HPDE6-E6E7 (cell line): ENCODE data around the gene AMN.

ENCODE experiments used
- DNase-seq: peaks from one replicate; pipeline ENCODE4 v3.0.0; 2011; ENCODE audit warnings: missing footprints; ENCODE audit errors: extremely low spot score

Gene AMN

DNA sequence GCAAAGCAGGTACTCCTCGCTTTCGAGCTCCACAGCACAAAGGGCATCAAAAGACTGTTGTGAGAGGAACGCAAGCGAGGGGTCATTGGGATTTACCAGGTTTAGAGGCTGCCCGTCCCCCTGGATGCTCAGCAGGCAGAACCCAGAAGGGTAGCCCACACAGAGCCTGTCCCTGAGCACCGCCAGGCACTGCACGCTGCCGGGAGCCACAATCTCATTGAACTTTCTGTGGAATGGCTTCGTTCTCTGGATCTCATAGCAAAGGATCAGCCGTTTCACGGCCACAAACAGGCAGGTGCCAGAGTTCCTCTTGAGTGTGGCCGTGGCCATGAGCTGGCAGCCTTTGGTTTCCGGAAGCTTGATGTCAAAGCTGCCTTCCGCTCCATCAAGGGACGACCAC, 21.5 kb downstream of the AMN start:
- no peak for DNase-seq

DNA sequence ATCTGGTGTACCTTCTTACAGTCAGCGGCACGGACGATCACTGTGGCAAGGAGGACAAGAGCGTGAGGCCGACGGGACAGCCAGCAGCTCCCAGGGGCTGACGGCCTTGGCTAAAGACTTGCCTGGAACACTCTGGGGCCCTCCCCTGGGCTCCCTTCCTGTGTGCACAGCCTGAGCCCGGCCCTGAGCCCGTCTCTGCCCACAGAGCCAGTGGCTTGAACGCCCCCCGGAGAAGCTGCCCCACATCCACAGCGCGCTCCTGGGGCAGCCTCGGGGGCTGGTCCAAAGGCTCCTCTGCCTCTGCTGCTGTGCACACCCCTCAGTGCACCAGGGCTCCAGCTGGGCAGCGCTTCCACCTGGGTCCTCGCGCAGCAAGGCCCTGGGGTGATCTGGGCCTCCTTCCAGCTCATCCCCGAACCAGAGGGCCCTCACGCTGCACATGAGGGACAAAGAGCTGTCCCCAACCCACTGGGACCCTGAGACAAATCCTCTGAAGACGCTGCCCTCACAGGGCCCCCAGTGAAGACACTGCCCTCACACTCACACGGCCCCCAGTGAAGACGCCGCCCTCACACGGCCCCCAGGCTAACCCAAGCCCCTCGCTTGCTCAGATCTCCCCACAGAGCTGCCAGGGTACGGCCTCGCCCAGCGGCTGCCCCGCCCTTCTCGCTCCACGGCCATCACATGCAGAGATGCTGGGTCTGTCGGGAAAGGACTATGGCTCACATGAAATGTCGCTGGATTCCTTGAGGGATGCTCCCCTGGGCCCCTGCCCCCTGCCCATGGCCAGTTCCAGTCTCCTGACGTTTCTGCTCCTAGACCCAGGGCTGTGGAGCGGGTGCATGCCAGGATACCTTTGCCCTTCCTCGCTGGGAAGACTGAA, 22.2 kb downstream of the AMN start:
- DNase-seq = no peak

DNA sequence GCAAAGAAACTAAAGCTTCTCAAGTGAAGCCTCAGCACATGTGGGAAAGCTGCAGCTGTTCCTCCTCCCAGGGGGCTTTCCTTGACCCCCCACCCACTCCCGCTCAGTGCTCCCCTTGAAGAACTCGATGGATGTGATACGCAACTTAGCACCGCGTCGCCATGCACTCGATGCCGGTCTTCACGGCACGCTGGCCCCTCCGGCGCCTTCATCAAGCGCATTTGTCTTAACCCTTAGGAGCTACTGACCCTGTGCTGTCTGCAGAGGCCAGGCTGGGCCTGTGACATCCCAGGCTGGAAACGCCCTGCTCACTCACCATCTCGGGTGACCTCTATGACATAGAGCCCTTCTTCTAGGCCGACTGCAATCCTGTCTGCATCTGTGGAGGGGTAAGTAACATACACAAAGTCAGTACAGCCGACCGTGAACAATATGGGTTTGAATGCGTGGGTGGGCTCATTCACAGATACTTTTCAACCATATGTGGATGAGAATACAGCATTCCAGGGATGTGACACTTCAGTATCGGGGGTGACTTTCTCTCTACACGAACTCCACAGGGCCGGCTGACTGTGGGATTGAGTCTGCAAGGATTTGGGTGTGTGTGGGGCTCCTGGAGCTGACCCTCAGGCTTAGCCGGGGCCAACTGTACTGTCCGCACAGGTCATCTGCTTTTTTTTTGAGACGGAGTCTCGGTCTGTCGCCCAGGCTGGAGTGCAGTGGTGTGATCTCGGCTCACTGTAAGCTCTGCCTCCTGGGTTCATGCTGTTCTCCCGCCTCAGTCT, 23.1 kb downstream of the AMN start:
- DNase-seq = no peak

DNA sequence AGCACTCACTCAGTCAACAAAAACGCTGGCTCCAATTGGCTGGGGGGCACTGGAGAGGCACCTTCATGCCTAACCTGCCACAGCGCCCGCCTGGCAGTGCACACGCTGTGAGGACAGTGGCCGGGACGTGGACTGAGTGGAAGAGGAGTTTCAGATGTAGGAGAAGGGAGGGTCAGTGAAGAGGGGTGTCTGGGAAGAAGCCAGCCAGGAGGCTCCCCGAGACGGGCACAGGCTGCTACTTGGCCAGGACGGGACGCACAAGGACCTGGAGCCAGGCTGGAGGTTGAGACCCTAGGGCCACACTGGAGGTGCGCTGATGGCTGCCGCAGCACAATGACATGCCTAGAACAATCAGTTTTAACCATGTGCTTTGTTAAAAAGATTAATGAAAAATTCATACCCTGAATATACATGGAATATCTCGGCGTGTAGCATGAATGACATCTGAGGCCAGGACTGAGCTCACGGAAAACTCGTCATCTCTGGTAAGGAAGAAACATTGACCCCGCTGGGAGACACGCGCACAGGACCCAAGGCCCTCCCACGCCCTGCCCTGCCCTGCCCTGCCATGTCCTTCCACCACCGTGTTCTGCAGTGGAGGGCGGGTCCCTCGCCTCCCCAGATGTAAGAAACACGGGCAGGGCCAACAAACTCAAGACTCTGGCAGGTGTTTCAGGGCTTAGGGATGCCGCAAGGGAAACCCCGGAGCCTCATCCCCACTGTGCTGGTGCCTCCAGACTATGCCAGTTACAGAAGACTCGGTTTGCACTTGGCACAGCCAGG, 25.0 kb downstream of the AMN start:
- no peak for DNase-seq

DNA sequence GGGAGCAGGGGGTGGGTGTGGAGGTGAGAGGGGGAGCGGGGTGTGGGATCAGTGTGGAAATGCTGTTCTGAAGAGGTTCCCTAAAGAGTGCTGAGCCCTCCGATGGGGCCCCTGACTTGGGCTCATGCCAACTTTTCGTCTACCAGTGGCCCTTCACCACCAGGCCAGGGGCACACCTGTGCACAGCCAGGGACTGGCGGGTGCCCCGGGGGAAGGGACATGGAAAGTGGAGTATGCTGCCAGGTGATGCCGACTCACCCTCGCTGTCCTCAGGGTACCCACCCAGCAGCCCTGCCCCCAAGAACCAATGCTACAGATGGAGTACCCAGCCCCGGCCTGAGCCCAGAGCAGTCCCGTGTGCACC, 26.2 kb downstream of the AMN start:
- DNase-seq = no peak

DNA sequence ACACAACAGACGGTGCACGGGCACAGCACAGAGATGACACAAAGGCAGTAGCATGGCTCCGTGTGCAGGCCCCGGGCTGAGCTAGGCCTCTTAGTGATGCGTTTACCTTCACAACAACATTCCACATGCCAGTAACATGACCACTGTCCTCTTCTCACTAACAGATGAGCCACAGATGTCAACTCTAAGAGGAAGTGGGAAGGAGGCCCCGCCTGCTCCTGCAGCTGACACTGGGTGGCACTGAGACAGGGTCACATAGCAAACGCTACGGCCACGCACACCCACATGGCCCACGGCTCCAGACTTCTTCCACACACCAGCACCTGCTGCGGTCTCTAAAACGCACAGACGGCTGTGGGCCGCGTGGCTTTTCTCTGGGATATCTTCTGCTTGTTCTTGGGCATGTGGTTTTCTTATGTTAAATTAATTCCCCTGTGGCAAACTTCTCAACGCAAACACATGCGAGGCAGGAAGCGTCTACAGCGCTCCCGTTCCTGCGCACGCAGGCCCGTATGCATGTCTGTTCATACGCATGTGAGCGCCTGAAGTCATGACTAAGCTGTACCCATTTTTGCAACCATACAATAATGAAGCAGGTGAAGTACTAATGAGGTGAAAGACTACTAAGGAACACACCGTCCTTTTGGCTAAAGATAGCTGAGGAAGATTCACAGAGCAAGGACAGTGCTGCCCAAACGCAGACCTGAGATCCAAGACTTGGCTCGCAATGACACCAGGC, 26.8 kb downstream of the AMN start:
- DNase-seq = no peak

DNA sequence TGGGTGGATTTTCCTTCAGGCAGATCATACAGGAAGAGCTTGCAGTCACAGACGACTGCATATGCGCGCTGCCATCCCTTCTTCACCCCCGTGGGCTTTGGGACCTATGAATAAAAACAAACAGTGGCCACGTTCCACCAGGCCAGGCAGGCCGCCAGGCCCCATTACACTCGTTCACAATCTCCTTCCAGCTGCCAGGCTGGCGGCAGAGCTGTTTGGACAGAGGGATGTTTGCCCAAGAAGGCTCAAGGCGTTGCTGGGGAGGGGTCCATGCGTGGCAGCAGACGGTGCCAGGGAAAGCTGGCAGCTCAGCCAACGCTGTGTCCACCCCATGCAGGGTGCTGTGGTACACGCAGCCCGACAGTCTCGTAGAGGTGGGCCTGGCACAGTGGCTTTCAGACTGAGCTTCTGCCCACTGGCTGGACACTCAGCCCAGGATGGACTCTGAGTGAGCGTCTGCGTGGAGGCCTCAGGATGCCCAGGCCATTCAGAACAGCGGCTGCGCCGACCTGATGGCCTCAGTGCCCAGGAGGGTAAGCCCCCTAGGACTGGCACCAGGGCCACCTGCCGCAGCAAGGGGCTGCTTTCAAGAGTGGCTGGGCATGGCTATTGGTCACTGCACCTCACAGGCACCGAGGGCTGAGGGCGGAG, 27.5 kb downstream of the AMN start:
- no peak for DNase-seq

DNA sequence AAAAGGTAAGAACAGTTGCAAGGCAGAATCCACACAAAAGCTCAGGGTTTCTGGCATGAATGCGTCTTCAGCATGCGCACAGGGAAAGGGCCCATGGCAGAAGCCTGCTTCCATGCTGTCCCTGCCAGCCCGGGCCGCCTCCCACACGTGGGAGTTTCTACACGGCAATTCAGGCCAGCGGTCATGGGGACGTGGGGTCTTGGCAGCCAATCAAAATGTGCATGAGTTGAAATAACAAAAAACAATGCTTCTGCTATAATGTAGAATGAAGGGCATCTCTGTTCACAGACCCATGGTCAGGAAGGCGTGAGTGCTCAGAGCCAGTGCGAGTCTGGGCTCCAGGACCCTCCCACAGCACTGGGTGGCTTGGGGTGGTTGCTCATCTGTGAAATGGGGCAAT, 28.6 kb downstream of the AMN start:
- no peak for DNase-seq

DNA sequence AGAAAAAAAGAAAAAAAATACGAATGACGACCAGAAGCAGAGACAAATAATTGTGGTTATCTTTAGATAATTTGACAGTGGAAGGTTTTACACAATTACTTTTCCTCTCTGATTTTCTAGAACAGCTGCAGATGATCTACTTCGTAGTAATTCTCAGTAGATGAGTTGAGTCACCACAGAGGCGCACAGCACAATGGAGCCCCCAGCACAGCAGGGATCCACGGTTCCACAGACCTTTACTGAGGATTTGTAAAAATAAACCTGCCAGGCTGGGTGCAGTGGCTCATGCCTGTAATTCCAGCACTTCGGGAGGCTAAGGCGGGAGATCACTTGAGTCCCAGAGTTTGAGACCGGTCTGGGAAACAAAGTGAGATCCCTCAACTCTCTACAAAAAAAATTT, 29.3 kb downstream of the AMN start:
- no peak for DNase-seq

DNA sequence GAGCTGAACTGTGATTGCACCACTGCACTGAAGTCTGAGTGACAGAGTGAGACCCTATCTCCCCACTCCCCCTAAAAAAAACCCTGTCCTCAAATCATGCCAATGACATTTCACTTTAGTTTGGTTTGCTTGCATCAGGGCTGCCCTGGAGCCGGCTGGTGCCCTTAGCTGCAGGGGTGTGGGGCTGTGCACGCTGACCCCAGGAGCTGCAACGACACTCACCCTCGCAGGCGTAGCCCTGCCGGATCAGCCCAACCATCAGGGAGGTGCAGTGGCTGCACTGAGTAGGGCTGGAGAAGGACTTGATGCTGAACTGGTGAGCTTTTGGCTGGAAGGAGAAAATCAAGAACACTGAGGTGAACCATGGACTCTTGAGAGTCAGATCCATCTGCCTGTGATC, 29.8 kb downstream of the AMN start:
- no peak for DNase-seq

DNA sequence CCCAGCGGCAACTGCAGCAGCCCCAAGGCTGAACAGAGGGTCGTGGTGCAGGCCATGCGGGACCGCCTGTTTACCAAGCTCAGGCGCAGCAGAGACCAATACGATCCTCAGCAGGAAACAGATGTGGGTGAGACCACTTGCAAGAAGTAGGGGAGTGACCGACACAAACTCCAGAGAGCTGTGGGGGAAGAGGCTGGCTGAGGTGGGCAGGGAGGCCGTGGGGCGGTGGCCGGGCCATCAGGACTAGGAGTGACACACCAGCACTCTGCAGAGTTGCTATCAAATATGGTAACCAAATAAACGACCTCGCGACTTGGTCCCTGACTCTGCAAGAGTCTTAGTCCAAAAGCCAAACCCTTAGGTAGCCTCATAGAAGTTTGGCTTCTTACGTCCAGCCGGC, 30.6 kb downstream of the AMN start:
- no peak for DNase-seq

DNA sequence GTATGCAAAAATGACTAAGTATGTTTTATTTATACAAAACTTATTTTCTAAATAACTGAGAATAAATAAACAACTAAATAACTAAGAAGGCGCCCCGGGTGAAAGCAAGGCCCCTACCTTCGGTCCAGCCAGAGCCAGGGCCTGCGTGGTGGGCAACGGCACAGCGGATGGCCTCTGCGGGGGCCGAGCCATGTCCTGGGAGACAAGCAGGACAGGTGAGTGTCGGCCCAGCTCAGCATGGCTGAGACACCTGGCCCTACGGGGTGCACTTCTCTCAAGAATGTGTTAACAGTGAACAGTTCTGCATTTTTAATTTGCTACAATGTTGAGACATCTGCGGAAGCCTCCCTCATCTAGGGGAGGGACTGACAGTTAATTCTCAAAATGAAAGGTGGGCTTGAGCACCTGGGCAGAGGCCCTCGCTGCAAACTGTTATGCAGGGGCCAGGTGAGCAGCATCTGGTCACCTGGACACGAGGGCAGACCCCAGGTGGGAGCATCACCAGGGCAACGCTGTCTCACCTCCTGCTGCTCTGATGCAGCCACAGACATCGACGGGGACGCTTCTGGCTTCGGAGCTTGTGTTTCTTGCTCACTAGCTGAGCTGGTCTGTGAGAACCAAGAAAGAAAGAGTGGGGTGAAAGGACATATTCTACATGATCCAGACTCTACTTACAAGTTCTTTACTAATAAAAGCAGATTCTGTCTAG, 31.8 kb downstream of the AMN start:
- DNase-seq = no peak

DNA sequence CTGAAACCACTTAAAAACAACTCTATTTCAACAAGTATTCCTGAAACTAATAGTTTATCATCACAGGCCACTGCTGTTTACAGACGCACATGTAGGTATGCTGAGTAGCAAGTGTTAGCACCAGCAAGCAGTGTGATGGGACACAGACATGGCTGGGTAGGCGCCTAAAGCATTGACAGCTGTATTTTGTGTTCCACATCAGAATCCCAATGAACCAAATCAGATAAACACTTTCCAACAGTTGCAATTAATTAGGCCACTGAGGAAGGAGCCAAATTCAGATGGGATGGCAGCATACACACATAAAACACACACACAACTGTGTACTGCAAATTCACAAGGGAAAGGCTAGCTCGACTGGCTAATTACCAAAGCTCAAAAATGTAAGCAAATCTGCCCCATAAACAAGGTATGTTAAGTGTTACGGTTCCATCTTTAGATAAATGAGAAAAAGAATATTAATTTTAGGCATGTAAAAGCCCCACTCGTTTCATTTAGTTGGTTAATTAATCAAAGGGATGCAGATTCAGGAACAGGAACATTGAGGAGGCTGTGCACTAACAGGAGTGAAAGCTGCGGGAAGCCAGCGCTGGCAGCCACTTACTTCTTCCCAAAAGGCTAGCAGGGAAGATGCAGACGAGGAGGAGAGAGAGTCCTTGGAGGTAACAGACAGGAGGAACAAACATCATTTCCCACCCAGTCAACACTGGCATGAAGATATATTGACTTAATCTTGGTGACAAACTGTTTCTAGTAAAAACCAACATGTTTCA, 33.4 kb downstream of the AMN start:
- no peak for DNase-seq

DNA sequence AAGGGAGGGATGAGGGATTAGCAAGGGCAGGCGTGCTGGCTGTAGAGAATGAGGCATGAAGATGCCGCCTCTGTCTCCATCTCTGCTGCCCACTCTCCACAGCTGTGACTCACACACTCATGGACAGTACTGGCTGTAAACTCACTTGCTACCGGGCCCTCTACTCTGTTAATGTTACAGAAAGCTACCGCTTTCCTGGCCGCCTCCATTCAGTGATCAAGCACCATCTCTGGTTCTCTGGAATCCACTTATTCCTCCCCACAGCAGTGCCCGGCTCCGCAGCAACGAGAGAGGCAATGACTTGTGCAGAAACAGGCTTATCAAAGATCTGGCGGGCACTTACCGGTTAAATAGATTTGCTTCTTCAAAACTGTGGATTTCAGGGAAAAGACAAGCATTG, 34.8 kb downstream of the AMN start:
- no peak for DNase-seq

DNA sequence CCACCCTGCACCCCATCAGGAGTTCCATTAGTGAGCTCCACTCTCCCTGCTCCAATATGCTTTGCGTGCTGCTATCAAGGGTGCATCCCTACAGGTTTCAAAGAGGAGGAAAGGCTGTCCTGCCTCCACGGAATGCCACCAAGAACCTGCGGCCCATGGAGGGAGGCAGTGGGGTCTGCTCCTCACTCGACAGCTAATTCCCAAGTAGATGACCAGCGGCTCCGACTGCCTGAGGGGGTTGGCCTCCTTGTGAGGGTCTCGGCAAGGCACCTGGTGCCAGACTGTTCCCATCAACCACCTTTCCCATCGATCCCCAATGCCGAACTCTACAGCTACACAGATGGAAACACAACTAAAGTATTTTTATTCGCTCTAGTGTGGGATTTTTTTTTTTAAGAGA, 36.0 kb downstream of the AMN start:
- no peak for DNase-seq

DNA sequence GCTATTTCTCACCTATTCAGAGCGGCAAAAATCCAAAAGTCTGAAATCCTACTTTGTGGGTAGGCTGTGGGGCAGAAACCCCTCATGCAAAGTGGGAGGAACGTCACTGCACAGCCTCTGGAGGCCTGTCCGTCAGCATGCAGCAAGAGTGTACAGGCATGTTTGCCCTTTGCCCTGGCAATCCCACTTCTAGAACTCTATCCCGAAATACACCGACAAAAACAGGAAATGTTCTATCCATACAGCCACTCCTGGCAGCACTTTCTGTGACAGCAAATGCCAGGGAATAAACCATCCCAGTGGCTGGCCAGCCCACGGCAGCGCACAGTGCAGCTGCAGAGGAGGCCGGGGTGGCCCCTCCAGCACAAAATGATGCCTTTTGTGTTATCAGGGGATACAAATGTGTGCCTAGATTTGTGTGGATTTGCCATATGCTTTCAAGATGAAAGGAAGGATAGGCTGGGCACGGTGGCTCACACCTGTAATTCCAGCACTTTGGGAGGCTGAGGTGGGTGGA, 39.7 kb downstream of the AMN start:
- DNase-seq = no peak

DNA sequence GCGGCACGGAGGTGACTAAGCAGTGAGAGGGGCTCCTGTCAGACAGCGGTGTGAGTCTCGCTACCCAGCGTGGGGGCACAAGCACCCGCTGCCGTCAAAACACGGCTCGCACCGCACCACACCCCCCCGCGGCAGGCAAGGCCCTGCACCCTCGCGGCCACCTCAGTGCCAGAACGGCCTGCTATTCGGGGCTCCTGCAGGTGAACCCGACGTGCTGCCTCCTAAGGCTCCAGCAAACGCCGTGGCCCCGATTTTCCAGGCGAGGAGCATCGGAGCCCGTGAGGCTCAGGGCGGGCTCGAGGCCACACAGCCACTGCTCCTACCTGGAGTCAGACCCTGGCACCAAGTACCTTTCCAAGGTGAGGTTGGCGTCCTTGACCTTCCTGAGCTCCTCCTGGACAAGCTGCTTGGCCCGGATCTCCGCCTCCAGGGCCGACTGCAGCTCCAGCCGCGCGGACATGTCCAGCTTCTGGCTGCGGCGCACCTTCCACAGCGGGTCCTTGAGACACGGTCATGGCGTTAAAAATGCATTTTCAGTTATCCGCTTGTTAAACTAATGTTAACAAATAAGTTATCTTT, 41.8 kb downstream of the AMN start:
- DNase-seq = no peak

DNA sequence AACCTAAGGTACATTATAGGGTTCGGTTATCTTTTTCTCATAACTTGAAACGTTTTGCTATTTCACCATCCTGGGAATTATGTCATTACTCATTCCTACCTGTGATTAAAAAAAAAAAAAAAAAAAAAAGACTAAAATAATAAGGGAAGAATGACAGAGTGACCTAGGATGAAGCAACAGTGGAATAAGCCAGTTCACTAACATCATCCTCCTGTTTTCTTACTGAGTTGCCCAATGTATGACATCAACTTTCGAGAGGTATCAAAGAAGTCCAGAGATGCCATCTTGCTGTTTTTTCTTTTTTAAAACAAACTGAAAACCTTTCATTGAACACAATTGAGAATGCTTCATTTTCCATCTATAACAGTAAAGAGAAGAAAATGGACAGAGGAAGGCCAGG, 42.8 kb downstream of the AMN start:
- no peak for DNase-seq

DNA sequence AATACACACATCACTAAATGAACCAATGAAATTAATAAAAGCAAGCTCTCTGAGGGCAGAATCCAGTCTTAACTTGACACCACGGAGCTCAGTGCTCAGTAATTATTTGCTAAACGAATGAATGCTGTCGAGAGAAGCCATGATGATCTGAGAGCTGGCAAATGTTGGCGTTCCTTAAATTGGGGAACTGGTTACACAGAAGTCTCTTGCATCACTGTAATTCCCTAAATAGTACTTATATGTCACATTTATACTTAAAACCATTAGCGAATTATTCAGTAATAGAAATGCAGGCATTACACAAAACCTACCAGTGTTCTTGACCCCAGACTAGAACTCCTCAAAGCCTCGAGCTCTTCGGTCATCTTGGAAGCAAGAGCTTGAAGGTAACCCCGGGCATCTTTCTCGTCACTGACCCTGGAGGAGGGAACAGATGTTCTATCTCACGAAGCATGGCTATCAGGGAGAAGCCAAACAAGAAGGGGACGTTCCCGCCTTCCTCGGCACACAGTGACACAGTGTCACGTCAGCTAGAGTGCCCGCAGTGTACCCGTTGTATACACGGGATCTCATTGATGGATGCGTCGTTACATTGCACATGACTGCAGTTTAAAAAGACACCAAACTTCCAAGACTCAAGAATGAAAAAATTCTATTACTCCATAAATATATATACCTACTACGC, 43.6 kb downstream of the AMN start:
- no peak for DNase-seq
